ENCODE measurements around the gene SULT1C4.

GRCh38 chr2:108377401-108377800, 353 bp upstream of the SULT1C4 start:
- TF ChIP-seq CTCF (IDR thresholded peaks at IDR 0.05; ENCODE audit: low read depth, low read length, poor library complexity, severe bottlenecking) (no peak), EZH2phosphoT487 (IDR thresholded peaks at IDR 0.05; ENCODE audit: borderline replicate concordance, low read length) (no peak)

Measured in DOHH2 (cell line).